CD14-positive monocyte (primary cell): ENCODE measurements around the gene LOXHD1. TPM values are rescaled to one million over a fixed set of nuclear protein-coding genes. Genes with fewer than 3 reads are reported as not detected.

Experiments
- DNase-seq, 3 donors: peaks; one replicate each; pipeline ENCODE4 v3.0.0-alpha.2; 2011 to 2022
- H2AFZ ChIP-seq: 2 replicates; pipeline ENCODE4 v1.6.0; 2012; ENCODE audit warnings: mild to moderate bottlenecking, low read depth, low read length, inconsistent platforms; ENCODE audit not compliant: insufficient read depth, poor library complexity, severe bottlenecking
- H3K27ac ChIP-seq, 2 donors: 1 replicate in 1 of 2; 2 replicates in 1 of 2; pipeline ENCODE4 v1.5.1; 2012 to 2013; ENCODE audit warnings: low read length in 2 of 2, control low read depth in 1 of 2, inconsistent platforms in 1 of 2, low read depth in 1 of 2, mild to moderate bottlenecking in 1 of 2
- H3K27me3 ChIP-seq, 2 donors: one replicate each; pipeline versions ENCODE4 v1.6.0 to v1.6.1; 2011 to 2013; ENCODE audit warnings: low read length in 2 of 2; ENCODE audit not compliant: control insufficient read depth in 2 of 2, insufficient read depth in 2 of 2
- H3K36me3 ChIP-seq, 2 donors: replicated peaks in 1 of 2; 1 replicate in 1 of 2; 2 replicates in 1 of 2; pipeline versions ENCODE4 v1.5.1 to v1.6.1; 2012 to 2013; ENCODE audit warnings: low read length in 2 of 2, control low read depth in 1 of 2, inconsistent platforms in 1 of 2, mild to moderate bottlenecking in 1 of 2; ENCODE audit not compliant: insufficient read depth in 2 of 2, control insufficient read depth in 1 of 2
- H3K4me1 ChIP-seq, 2 donors: 1 replicate in 1 of 2; 2 replicates in 1 of 2; pipeline versions ENCODE4 v1.5.1 to v1.6.1; 2012 to 2013; ENCODE audit warnings: low read length in 2 of 2, control low read depth in 1 of 2, inconsistent platforms in 1 of 2, mild to moderate bottlenecking in 1 of 2, moderate library complexity in 1 of 2; ENCODE audit not compliant: insufficient read depth in 2 of 2, control insufficient read depth in 1 of 2
- H3K4me2 ChIP-seq: replicated peaks from 2 replicates; pipeline ENCODE3; 2012; ENCODE audit warnings: low read length, moderate library complexity, mild to moderate bottlenecking; ENCODE audit not compliant: poor library complexity, severe bottlenecking; ENCODE audit errors: extremely low read depth
- H3K4me3 ChIP-seq, 3 experiments: fragments of 200-600 bp in 1 of 3; sonication (generic) in 1 of 3; replicated peaks in 1 of 3; 1 replicate in 2 of 3; 2 replicates in 1 of 3; pipeline ENCODE4 v1.5.1; 2011 to 2013; ENCODE audit warnings: low read length in 3 of 3, mild to moderate bottlenecking in 3 of 3, control low read depth in 2 of 3, low read depth in 2 of 3, inconsistent platforms in 1 of 3, moderate library complexity in 1 of 3
- H3K79me2 ChIP-seq: 2 replicates; pipeline ENCODE4 v1.6.0; 2012; ENCODE audit warnings: mild to moderate bottlenecking, control low read depth, inconsistent platforms, low read length, moderate library complexity; ENCODE audit not compliant: insufficient read depth
- H3K9ac ChIP-seq: 2 replicates; pipeline ENCODE4 v1.6.0; 2017; ENCODE audit warnings: low read length, mild to moderate bottlenecking; ENCODE audit not compliant: insufficient read depth, poor library complexity, severe bottlenecking
- H3K9me3 ChIP-seq, 2 donors: replicated peaks in 1 of 2; 1 replicate in 1 of 2; 2 replicates in 1 of 2; pipeline versions ENCODE4 v1.5.1 to v1.6.1; 2012 to 2013; ENCODE audit warnings: low read length in 2 of 2, control low read depth in 1 of 2; ENCODE audit not compliant: control insufficient read depth in 1 of 2, insufficient read depth in 1 of 2
- H4K20me1 ChIP-seq: 2 replicates; pipeline ENCODE4 v1.6.0; 2012; ENCODE audit warnings: mild to moderate bottlenecking, low read length, control low read depth, moderate library complexity; ENCODE audit not compliant: insufficient read depth
- H3K27ac Mint-ChIP-seq, 7 donors: one replicate each; pipeline ENCODE4 v1.8.0; 2020; ENCODE audit warnings: mild to moderate bottlenecking in 7 of 7, mixed read lengths in 7 of 7, moderate library complexity in 6 of 7, inconsistent platforms in 2 of 7
- H3K27me3 Mint-ChIP-seq, 3 donors: one replicate each; pipeline ENCODE4 v1.8.0; 2021 to 2022; ENCODE audit warnings: low read depth in 3 of 3, mild to moderate bottlenecking in 3 of 3, mixed read lengths in 3 of 3, moderate library complexity in 3 of 3, inconsistent platforms in 1 of 3
- H3K36me3 Mint-ChIP-seq, 2 donors: one replicate each; pipeline ENCODE4 v1.8.0; 2020; ENCODE audit warnings: mixed read lengths in 2 of 2, inconsistent platforms in 1 of 2, mild to moderate bottlenecking in 1 of 2
- H3K4me1 Mint-ChIP-seq: one replicate; pipeline ENCODE4 v1.8.0; 2020; ENCODE audit warnings: mild to moderate bottlenecking, mixed read lengths
- H3K4me3 Mint-ChIP-seq, 2 donors: one replicate each; pipeline ENCODE4 v1.8.0; 2020; ENCODE audit warnings: mild to moderate bottlenecking in 2 of 2, mixed read lengths in 2 of 2, moderate library complexity in 1 of 2
- H3K9me3 Mint-ChIP-seq, 7 donors: one replicate each; pipeline ENCODE4 v1.8.0; 2020 to 2022; ENCODE audit warnings: mixed read lengths in 7 of 7, mild to moderate bottlenecking in 6 of 7, moderate library complexity in 6 of 7, inconsistent platforms in 2 of 7
- CTCF ChIP-seq: fragments of 200-600 bp; IDR thresholded peaks from one replicate; pipeline ENCODE4 v1.8.0; 2022; ENCODE audit warnings: antibody characterized with exemption, mild to moderate bottlenecking
- WGBS: methylation state at CpG from one replicate; pipeline ENCODE4 v1.1.5; 2013; ENCODE audit warnings: missing lambda C conversion rate; ENCODE audit not compliant: insufficient coverage; 5-methylcytosine and 5-hydroxymethylcytosine counted together
- intact Hi-C, 2 donors: fragments of 100-400 bp; cut with micrococcal nuclease; formaldehyde crosslinking; loops; one replicate each; pipeline versions ENCODE4 v1.15.0 to v1.15.1; 2023
- polyA plus RNA-seq, 3 donors: library from polyadenylated mRNA; depleted of rRNA in 1 of 3; unstranded in 2 of 3; stranded (reverse) in 1 of 3; fragments of 300-500 nt in 2 of 3; fragments of >200 nt in 1 of 3; fragmentation: Illumina TruSeq in 2 of 3; gene quantifications; 1 replicate in 2 of 3; 2 replicates in 1 of 3; pipeline ENCODE4 v1.2.3, GENCODE V29; 2012 to 2021

The LOXHD1 gene
- polyA plus RNA-seq, 3 donors = 0.33 to 10.9 (median 0.61) TPM

- H3K4me1 Mint-ChIP-seq = no peaks in the 10 kb centered on the region
- H3K27me3 Mint-ChIP-seq = no peaks in the 10 kb centered on the region
- intact Hi-C loops = loop anchor here in 1 of 2 donors (10.0 kb wide), 1 partner anchor 100 kb away; the partner anchor contains the start of gene LOXHD1
- no peak overlapping the region for H3K27ac ChIP-seq
- H3K4me1 ChIP-seq = no peaks in the 10 kb centered on the region
- H3K9ac ChIP-seq = no peak overlapping the region
- H3K4me2 ChIP-seq = no peak overlapping the region
- DNase-seq = no peak
- no peak overlapping the region for H2AFZ ChIP-seq
- no peak for TF ChIP-seq CTCF
- no peaks in the 10 kb centered on the region for H3K79me2 ChIP-seq
- peaks cover 0 to 3% (median 0%) of the 10 kb centered on the region in 7 donors for H3K9me3 Mint-ChIP-seq
- no peaks in the 10 kb centered on the region for H3K27me3 ChIP-seq
- H3K27ac Mint-ChIP-seq = no peak overlapping the region
- H3K9me3 ChIP-seq = peaks cover 0 to 5% of the 10 kb centered on the region in 2 donors
- no peak overlapping the region for H3K4me3 Mint-ChIP-seq
- peaks cover 4 to 47% of the 10 kb centered on the region in 2 donors for H3K36me3 ChIP-seq
- H4K20me1 ChIP-seq = no peaks in the 10 kb centered on the region
- H3K36me3 Mint-ChIP-seq = peaks cover 0 to 20% of the 10 kb centered on the region in 2 donors
- H3K4me3 ChIP-seq = no peak overlapping the region
- WGBS = 83% methylated on average over 1 of the region's 2 CpGs
Measured at GRCh38 chr18:46555213-46555612, 101.8 kb downstream of the LOXHD1 start.

DNA sequence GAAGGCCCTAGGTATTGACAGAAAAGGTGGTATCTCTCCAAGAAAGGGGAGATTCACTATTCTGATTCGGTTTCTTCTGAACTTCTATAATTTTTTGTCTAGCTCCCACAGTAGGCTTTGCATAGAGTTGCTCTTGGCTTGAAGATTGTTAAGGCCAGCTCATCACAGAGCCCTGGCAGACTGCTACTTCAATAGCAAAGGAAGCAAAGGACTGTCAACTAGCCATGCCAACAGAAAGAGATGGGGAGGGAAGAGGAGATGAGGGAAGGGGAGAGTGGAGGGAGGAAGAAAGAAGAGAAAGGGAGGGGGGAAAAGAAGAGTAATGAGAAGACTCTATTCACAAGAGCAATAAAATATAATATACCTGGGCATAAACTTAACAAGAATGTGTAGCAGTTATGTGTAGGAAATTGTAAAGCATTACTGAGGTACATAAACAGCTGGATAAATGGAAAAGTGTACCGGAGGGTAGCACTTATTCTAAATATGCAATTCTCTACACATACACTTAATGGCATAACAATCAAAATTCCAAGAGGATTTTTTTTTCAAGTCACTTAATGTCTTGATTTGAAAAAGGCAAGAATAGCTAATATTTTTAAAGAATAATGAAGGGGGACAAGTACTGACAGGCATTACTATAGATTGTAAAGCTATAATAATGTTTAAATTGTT is 102.5 kb downstream of the LOXHD1 start:
- no CpG with 5 or more reads among the region's 2 CpGs for WGBS

More for the DNA sequence above, 102.5 kb downstream of the LOXHD1 start:
- Histone ChIP-seq H3K4me3 (no peak overlapping the region), H3K27ac (no peak overlapping the region), H3K9me3 (peaks cover 0 to 5% of the 10 kb centered on the region in 2 donors), H3K79me2 (no peaks in the 10 kb centered on the region), H3K9ac (no peak overlapping the region), H3K36me3 (peaks cover 8 to 44% of the 10 kb centered on the region in 2 donors), H3K27me3 (no peaks in the 10 kb centered on the region), H3K4me2 (no peak overlapping the region), H2AFZ (no peak overlapping the region), H4K20me1 (no peaks in the 10 kb centered on the region), H3K4me1 (no peaks in the 10 kb centered on the region)
- intact Hi-C loops = loop anchor here in 1 of 2 donors (10.0 kb wide), 1 partner anchor 100 kb away; the partner anchor contains the start of gene LOXHD1
- no peak for TF ChIP-seq CTCF
- no peaks in the 10 kb centered on the region for H3K4me1 Mint-ChIP-seq
- no peak overlapping the region for H3K4me3 Mint-ChIP-seq
- no peaks in the 10 kb centered on the region for H3K27me3 Mint-ChIP-seq
- H3K27ac Mint-ChIP-seq = no peak overlapping the region
- DNase-seq = no peak
- peaks cover 0 to 3% (median 0%) of the 10 kb centered on the region in 7 donors for H3K9me3 Mint-ChIP-seq
- peaks cover 0 to 17% of the 10 kb centered on the region in 2 donors for H3K36me3 Mint-ChIP-seq
